A549 (cell line): ENCODE results near the gene CRACR2B.

ENCODE experiments used
- CBX2 ChIP-seq: fragments of 200-600 bp; sonication (generic); IDR thresholded peaks from 2 replicates; pipeline ENCODE4 v1.6.1; 2016; ENCODE audit warnings: low read depth, mild to moderate bottlenecking, borderline replicate concordance
- CTCF ChIP-seq: fragments of >200 bp; sonication (Bioruptor Twin); formaldehyde crosslinking; IDR thresholded peaks from 3 replicates; pipeline ENCODE4 v1.5.1; 2016
- HDAC2 ChIP-seq: fragments of 200-600 bp; sonication (generic); IDR thresholded peaks from 2 replicates; pipeline ENCODE4 v1.6.1; 2016
- POLR2A ChIP-seq: IDR thresholded peaks from 2 replicates; pipeline ENCODE4 v1.6.1; 2012; ENCODE audit warnings: mild to moderate bottlenecking, low read length
- POLR2AphosphoS2 ChIP-seq: conservative IDR thresholded peaks from 2 replicates; pipeline ENCODE4 v1.6.1; 2012; ENCODE audit warnings: low read length, improper control_type of control experiment, inconsistent platforms

GRCh38 chr11:820655-821511, 6.8 kb upstream of the CRACR2B start:
- no peak for TF ChIP-seq CTCF
- 0 out of 2 replicates have a peak, but pooled peaks have one; percentile 31 for TF ChIP-seq POLR2A
- TF ChIP-seq CBX2: no peak
- no peak for TF ChIP-seq POLR2AphosphoS2
- TF ChIP-seq HDAC2: no peak
